ENCODE results near the gene HSPA14.

GRCh38 chr10:14838582-14839304 is 637 bp downstream of the HSPA14 start:
- no peak for TF ChIP-seq CTCF (conservative IDR thresholded peaks at IDR 0.05; ENCODE audit: low read depth, low read length)
- TF ChIP-seq EZH2phosphoT487 (IDR thresholded peaks at IDR 0.05; ENCODE audit: borderline replicate concordance, low read length): no peak
- TF ChIP-seq EZH2 (IDR thresholded peaks at IDR 0.05; ENCODE audit: low read length, unreplicated experiment): no peak
